Measurements from ENCODE around the gene MEP1B.

The MEP1B gene

DNA sequence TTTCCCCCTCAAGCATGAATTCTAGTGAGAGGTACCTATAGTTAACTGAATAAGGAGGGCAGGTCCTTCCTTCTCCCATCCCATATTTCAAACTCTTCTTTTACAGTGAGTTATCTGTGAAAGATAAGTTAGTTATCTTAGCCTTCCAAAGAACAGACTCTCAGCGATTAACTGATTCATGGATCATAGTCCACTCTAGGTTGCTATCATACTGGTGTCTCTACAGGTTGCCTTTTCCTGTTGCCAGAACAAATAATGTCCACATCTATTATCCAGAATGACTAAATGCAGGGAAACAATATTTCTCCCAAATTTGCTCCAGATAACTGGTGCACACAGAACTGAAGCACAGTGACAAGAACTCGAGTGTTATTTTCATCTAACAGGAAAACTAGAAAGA lies 68.3 kb downstream of the MEP1B start:
- Histone ChIP-seq H3K9ac (ENCODE audit: low read length) (no peak overlapping the region), H2AFZ (ENCODE audit: low read length) (no peak overlapping the region), H3K9me2 (ENCODE audit: low read depth, low read length) (no peaks in the 10 kb centered on the region), H3K27me3 (ENCODE audit: insufficient read depth, low read length) (no peaks in the 10 kb centered on the region), H3K4me3 (ENCODE audit: low read depth, low read length, poor library complexity, severe bottlenecking) (no peak overlapping the region), H3K79me2 (ENCODE audit: insufficient read depth, low read length) (no peaks in the 10 kb centered on the region), H3F3A (ENCODE audit: insufficient read depth, low read length) (no peaks in the 10 kb centered on the region), H3K4me2 (ENCODE audit: low read length) (no peak overlapping the region), H3K4me1 (ENCODE audit: insufficient read depth, low read length, severe bottlenecking) (no peaks in the 10 kb centered on the region), H3K36me3 (ENCODE audit: insufficient read depth, low read length) (no peaks in the 10 kb centered on the region), H3K27ac (ENCODE audit: low read depth, low read length, poor library complexity, severe bottlenecking) (no peak overlapping the region), H3K9me3 (ENCODE audit: low read length) (no peaks in the 10 kb centered on the region), H4K20me1 (ENCODE audit: insufficient read depth, low read length) (no peaks in the 10 kb centered on the region)
- TF ChIP-seq CTCF (IDR thresholded peaks at IDR 0.05; ENCODE audit: low read length) (no peak), EZH2 (IDR thresholded peaks at IDR 0.05; ENCODE audit: borderline replicate concordance, low read length) (no peak)

DNA sequence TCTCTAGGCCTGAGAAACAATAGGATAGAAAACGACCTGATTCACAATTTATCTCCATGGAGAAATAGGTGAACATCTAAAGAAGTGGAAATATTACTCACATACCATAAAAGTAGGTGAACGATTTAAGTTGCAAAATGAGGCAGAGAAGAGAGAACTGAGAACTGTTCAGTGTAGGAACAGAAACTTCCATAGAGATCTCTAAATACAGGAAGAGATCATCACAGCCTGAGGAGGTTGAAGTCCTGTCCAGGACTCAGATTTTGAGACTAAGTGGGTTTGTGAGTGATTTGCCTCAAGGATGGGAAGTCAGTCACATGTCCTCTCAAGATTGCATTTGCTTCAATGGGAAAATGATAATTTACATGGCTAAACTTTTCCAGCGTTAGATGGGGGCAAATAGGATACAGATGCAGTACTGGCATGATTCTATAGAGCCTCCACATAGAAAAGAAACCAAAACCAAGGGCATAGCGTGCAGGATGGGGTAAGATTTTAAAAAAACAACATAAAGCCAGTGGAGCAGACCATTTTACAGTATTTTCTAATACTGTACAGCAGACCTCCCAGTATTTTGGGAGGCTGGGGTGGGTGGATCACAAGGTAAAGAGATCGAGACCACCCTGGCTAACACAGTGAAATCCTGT lies 68.8 kb downstream of the MEP1B start:
- no peak overlapping the region for H3K27ac ChIP-seq (ENCODE audit: low read depth, low read length, poor library complexity, severe bottlenecking)
- H3K4me3 ChIP-seq (ENCODE audit: low read depth, low read length, poor library complexity, severe bottlenecking) = no peak overlapping the region
- H4K20me1 ChIP-seq (ENCODE audit: insufficient read depth, low read length) = no peaks in the 10 kb centered on the region
- H3K79me2 ChIP-seq (ENCODE audit: insufficient read depth, low read length) = no peaks in the 10 kb centered on the region
- no peaks in the 10 kb centered on the region for H3K4me1 ChIP-seq (ENCODE audit: insufficient read depth, low read length, severe bottlenecking)
- no peaks in the 10 kb centered on the region for H3K36me3 ChIP-seq (ENCODE audit: insufficient read depth, low read length)
- H3K9me2 ChIP-seq (ENCODE audit: low read depth, low read length) = no peaks in the 10 kb centered on the region
- H3F3A ChIP-seq (ENCODE audit: insufficient read depth, low read length) = no peaks in the 10 kb centered on the region
- no peak overlapping the region for H3K4me2 ChIP-seq (ENCODE audit: low read length)
- H2AFZ ChIP-seq (ENCODE audit: low read length) = no peak overlapping the region
- H3K9me3 ChIP-seq (ENCODE audit: low read length) = no peaks in the 10 kb centered on the region
- H3K9ac ChIP-seq (ENCODE audit: low read length) = no peak overlapping the region
- H3K27me3 ChIP-seq (ENCODE audit: insufficient read depth, low read length) = no peaks in the 10 kb centered on the region
- TF ChIP-seq EZH2 (IDR thresholded peaks at IDR 0.05; ENCODE audit: borderline replicate concordance, low read length) (no peak), CTCF (IDR thresholded peaks at IDR 0.05; ENCODE audit: low read length) (no peak)

- Histone ChIP-seq H3K4me3 (ENCODE audit: low read depth, low read length, poor library complexity, severe bottlenecking) (no peak overlapping the region), H3K27ac (ENCODE audit: low read depth, low read length, poor library complexity, severe bottlenecking) (no peak overlapping the region), H3K27me3 (ENCODE audit: insufficient read depth, low read length) (no peaks in the 10 kb centered on the region), H3K79me2 (ENCODE audit: insufficient read depth, low read length) (no peaks in the 10 kb centered on the region), H2AFZ (ENCODE audit: low read length) (no peak overlapping the region), H3K4me2 (ENCODE audit: low read length) (no peak overlapping the region), H3K9me3 (ENCODE audit: low read length) (no peaks in the 10 kb centered on the region), H3K9me2 (ENCODE audit: low read depth, low read length) (no peaks in the 10 kb centered on the region), H3F3A (ENCODE audit: insufficient read depth, low read length) (no peaks in the 10 kb centered on the region), H3K36me3 (ENCODE audit: insufficient read depth, low read length) (no peaks in the 10 kb centered on the region), H4K20me1 (ENCODE audit: insufficient read depth, low read length) (no peaks in the 10 kb centered on the region), H3K4me1 (ENCODE audit: insufficient read depth, low read length, severe bottlenecking) (no peaks in the 10 kb centered on the region), H3K9ac (ENCODE audit: low read length) (no peak overlapping the region)
- TF ChIP-seq CTCF (IDR thresholded peaks at IDR 0.05; ENCODE audit: low read length) (no peak), EZH2 (IDR thresholded peaks at IDR 0.05; ENCODE audit: borderline replicate concordance, low read length) (no peak)
Measured at GRCh38 chr18:32259553-32259952, 69.7 kb downstream of the MEP1B start.

Measured in OCI-LY1 (cell line).